ENCODE data around the gene FLRT2.

FLRT2 gene

GRCh38 chr14:85686908-85687307, 157.0 kb downstream of the FLRT2 start:
- no peak for DNase-seq

GRCh38 chr14:85687456-85687855, 157.5 kb downstream of the FLRT2 start:
- no peak for DNase-seq

GRCh38 chr14:85688006-85688405, 158.1 kb downstream of the FLRT2 start:
- DNase-seq, result no peak

- no peak for DNase-seq
Observed at GRCh38 chr14:85695300-85695699, 165.4 kb downstream of the FLRT2 start.

GRCh38 chr14:85701116-85701515, 171.2 kb downstream of the FLRT2 start:
- no peak for DNase-seq

GRCh38 chr14:85701763-85702162, 171.8 kb downstream of the FLRT2 start:
- DNase-seq, result no peak

GRCh38 chr14:85702191-85702590, 172.2 kb downstream of the FLRT2 start:
- DNase-seq, result no peak

- no peak for DNase-seq
Observed at GRCh38 chr14:85702997-85703396, 173.1 kb downstream of the FLRT2 start.

Measured in GDM1 (cell line).